Hematopoietic multipotent progenitor cell treated with erythropoietin and hydrocortisone succinate and interleukin-3 and kit ligand, for 4 days (in vitro differentiated cells): ENCODE data around the gene SIRPB1.
A peak's percentile ranks its signal among the peaks of the same experiment; 100 is the strongest.
"Not testable (repeated sequence)": the region's sequence is repeated elsewhere in the genome, so short reads cannot be mapped to it uniquely, and the experiment has no call there.

ENCODE experiments used
- DNase-seq: peaks from one replicate; pipeline ENCODE4 v3.0.0-alpha.2; 2015

SIRPB1 gene

DNA sequence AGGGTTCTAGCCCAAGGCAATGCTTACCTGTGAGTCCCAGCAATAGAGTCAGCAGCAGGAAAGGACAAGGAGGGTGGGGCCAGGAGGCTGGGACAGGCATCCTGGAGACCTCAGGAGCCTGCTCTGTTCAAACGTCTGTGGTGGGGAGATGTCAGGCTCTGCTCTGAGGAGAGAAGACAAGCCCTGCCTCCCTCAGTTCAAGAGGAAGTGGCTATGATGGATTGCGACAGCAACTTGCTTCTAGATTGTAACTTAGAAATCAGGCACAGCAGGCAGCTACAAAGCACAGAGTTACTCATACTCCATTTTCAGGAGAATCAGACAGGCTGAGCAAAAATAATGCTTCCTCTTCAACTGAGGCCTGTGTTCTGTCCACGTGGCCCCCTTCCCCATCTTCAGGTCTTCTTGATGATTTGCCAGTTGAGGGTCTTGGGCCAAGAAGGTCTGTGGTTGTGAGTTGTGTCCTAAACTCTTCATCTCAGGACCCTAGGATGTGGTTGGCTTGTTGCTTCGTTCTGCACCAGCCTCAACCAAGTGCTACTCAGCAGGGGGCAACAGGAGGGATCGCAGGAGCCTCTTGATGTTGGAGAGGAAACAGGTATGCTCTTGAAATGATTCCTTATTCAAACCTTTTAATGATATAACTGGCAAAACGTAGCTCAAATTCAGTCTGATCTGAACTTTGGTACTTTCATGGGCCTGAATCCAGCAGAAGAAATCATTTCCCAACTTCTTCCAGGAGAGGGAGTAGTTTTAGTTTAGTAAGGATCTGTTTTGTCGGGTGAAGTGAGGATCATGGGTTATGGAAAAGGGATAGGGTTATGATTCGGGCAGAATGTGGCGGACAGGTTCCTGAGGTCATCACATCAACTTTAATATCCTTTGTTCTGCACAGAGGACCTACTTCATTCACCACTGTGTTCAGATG lies 31.0 kb downstream of the SIRPB1 start:
- DNase-seq: peak; percentile 93

DNA sequence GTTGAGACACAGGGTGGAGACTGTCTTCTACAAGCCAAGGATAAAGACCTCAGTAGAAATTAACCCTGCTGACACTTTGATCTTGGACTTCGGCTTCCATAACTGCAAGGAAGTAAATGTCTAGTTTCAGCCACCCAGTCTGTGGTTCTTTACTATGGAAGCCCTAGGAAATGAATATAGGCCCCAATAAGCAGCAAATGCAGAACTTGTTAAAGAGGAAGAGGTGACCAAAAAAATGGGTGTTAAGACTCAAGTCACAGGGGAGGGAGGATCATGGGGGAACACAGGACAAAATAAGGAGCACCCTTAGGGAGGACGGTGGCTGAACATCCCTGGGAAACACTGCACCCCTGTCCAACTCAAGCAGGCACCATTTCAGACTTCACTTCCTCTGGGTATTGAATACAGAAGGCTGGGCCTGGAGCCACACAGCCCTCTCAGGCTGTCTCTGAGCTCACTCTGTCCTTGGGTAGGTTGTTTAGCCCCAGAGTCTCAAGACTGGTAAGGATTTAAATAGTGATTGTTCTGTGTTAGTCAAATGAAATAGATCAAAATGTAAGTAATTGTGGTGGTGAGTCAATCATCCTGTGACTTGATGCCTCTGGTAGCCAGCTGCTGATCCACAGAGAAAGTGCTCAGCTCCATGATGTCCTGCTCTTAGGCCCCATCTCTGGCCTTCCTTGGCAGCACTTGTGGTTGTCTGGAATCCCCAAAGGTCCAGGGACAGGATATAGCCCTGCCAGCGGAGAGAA lies 31.9 kb downstream of the SIRPB1 start:
- DNase-seq: peak; percentile 64

DNA sequence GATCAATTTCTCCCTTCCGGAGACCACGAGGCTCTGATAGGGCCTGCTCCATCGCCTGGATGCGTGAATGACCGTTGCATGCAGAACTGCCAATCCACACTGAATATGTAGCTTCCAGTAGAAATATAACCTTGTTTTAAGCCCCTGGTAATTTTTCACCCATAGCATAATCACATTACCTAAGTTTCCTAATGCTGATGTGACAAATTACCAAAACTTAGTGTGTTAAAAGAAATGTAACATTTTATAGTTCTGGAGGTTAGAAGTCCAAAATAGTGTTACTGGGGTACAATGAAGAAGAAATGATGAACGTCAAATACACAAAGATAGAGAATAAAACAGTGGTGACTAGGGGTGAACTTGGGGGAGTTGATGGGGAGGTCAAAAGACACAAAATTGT lies 40.3 kb downstream of the SIRPB1 start:
- no peak for DNase-seq

DNA sequence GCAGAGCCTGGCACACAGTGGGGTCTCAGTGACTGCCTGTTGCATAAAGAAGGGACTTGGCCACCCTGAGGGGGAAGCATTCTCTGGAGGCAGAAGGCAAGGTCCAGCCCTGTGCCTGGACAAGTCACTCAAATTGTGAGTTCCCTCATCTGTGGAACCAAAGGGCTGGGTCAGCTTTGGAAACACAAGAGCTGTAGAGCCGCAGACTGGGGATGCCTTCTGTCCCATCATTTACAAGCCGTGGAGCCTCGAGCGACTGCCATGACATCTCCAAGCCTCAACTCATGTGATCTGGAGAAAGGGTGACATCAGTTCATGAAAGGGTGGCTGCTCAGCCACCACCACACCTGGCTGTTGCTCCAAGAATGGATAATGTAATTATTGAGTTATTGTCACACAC lies 41.9 kb downstream of the SIRPB1 start:
- DNase-seq: no peak

DNA sequence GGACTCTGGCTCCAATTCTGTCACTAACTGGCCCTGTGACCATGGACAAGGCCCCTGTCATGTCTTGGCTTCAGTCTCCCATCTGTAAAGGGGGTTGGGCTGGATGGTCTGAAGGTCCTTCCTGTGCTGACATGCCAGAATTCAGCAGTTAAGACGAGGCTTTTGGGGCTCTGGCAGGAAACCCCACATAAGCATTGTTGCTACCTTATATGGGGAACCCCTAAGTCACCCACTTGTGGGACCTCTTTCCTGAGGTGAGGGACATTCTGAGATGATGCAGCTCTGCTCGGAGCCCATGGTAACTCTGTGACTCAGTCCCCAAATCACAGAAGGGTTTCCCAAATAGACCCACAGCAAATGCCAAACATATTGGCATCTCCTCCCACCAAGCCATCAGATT lies 42.5 kb downstream of the SIRPB1 start:
- not testable (repeated sequence) for DNase-seq

DNA sequence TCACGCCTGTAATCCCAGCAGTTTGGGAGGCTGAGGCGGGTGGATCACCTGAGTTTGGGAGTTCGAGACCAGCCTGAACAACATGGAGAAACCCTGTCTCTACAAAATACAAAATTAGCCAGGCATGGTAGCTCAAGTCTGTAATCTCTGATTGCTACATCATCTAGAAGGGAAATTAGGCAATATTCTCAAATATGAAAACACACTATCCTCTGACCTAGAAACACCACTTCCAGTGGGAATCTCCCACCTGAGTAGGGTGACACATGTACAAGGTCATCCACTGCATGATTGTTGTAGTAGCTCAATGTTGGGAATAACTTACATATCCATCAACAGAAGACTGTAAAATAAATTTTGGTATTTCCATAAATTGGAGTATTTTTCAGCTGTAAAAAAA lies 43.2 kb downstream of the SIRPB1 start:
- DNase-seq: no peak

DNA sequence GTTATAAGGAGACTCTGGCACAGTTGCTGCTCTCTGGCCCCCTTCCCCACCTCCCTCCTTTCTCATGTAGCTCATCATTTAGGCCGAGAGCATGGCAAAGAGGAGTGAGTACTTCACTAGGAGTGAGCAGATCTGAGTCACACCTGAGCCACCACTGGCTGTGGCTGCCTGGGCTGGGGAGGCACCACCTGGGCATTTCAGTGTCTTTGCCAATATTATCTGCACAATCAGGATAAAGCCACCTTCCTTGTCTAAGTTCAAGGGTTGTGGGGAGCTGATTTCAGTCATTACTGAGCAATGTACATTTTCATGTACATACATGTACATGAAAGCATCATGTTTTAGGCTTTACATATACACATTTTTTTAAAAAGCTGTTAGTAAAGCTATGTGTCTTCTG lies 43.8 kb downstream of the SIRPB1 start:
- not testable (repeated sequence) for DNase-seq

DNA sequence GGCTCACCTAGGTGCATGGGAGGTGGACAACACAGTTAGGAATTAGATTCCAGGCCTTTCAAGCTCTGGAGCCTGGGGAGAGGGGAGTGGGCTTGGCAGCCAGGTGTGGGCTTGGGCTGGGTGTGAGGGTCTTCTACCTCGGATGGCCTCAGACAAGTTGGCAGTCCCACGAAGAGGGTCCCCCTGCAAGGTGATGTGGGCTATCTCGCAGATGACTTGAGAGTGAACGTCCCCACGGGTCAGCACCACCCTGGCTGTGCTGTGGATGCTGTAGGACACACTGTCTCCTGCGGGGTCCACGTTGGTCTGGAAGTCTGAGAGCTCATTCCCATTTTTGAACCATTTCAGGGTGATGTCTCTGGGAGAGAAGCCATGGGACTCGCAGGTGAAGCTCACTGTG lies 48.2 kb downstream of the SIRPB1 start:
- DNase-seq: not testable (repeated sequence)
